ENCODE data around the gene SH3BGRL3. TPM values are rescaled to one million over a fixed set of nuclear protein-coding genes. Genes with fewer than 3 reads are reported as not detected.

SH3BGRL3 gene
- total RNA-seq, 1 donor from 2014 or later = 575 TPM

- peaks cover 67% of the 10 kb centered on the region for H3K36me3 Mint-ChIP-seq (ENCODE audit: low read depth)
- no peak overlapping the region for H3K27ac Mint-ChIP-seq
- H3K4me3 Mint-ChIP-seq = no peak overlapping the region
- H3K4me1 Mint-ChIP-seq (ENCODE audit: low read depth) = peaks cover 5% of the 10 kb centered on the region
- no peaks in the 10 kb centered on the region for H3K27me3 Mint-ChIP-seq (ENCODE audit: insufficient read depth)
- H3K9me3 Mint-ChIP-seq = peaks cover 14% of the 10 kb centered on the region
- intact Hi-C loops (cut with micrococcal nuclease) = no loop called here
- DNase-seq (ENCODE audit: low spot score) = no peak
These were observed 14.5 kb upstream of the SH3BGRL3 start for GRCh38 chr1:26265405-26265804.

DNA sequence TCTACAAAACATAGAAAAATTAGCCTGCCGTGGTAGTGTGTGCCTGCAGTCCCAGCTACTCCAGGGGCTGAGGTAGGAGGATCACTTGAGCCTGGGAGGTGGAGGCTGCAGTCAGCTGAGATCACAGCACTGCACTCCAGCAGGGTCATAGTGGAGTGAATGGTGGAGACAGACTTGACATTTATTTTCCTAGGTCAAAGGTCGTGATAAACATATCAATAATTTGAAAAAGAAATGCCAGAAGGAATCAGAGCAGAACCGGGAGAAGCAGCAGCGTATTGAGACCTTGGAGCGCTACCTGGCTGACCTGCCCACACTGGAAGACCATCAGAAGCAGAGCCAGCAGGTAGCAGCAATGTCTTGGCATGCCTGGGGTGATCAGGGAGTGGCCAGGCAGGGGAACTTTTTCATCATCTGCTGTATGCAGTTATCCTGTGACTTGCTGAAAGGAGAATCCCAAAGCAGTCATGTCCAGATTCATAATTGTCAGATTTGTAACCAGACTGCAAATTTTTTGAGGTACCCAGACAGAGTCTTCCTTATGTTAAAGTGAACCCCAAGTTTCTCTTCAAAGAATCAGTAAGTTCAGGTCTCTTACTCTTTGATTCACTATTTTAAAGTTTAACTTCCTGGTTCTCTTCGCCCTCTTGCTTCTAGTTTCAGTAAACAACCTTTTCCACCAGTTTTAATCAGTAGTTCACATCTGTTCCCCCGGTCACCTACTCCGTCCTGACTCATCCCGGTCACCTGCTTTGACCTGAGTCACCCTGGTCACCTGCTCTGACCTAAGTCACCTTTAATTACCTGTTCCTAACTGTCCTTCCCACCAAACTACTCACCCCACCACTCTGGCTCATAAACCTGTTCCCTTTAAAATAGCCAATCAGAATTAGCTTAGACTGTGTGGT is 11.3 kb upstream of the SH3BGRL3 start:
- Mint-ChIP-seq H3K36me3 (ENCODE audit: low read depth) (peaks cover 63% of the 10 kb centered on the region), H3K4me3 (no peak overlapping the region), H3K27ac (no peak overlapping the region), H3K9me3 (peaks cover 14% of the 10 kb centered on the region), H3K4me1 (ENCODE audit: low read depth) (peaks cover 5% of the 10 kb centered on the region), H3K27me3 (ENCODE audit: insufficient read depth) (no peaks in the 10 kb centered on the region)
- DNase-seq (ENCODE audit: low spot score) = no peak
- intact Hi-C loops (cut with micrococcal nuclease) = no loop called here

DNA sequence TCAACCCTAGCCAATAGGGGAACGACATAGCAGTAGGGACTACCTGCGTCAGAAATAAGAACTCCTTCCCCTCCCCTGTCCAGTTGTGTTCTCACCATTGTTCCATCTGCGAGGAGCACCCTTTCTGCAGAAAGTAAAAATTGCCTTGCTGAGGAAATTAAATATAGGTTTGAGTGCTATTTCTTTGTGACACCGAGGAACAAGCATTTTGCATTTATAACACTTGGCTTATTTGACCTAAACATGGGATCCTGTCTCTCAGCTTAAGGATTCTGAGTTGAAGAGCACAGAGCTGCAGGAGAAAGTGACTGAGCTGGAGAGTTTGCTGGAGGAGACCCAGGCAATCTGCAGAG is 10.7 kb upstream of the SH3BGRL3 start:
- no peak for DNase-seq (ENCODE audit: low spot score)
- Mint-ChIP-seq H3K27me3 (ENCODE audit: insufficient read depth) (no peaks in the 10 kb centered on the region), H3K9me3 (peaks cover 14% of the 10 kb centered on the region), H3K4me1 (ENCODE audit: low read depth) (peaks cover 8% of the 10 kb centered on the region), H3K4me3 (no peak overlapping the region), H3K36me3 (ENCODE audit: low read depth) (peaks cover 59% of the 10 kb centered on the region), H3K27ac (no peak overlapping the region)
- intact Hi-C loops (cut with micrococcal nuclease) = no loop called here

DNA sequence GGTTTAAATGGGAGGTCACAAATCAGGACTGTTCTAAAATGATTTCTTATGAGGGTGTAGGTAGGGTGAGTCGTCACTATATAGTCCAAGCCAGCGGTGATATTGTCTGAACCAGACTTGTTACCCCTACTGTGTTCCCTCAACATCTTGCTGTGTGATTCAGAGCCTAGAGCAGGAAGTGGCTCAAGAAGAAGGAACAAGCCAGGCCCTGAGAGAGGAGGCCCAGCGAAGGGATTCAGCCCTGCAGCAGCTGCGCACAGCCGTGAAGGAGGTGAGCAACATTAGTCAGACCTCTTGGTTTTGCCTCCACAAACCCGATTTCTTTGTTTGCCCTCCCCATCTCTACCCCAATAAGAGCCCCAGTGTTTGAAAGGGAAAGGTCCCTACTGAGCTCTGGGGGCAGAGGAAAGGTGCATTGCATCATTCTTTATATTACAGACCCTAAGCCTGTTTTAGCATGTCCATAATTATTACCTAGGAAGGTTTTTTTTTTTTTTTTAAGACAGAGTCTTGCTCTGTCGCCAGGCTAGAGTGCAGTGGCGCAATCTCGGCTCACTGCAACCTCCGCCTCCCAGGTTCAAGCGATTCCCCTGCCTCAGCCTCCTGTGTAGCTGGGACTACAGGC is 5.0 kb upstream of the SH3BGRL3 start:
- peaks cover 42% of the 10 kb centered on the region for H3K36me3 Mint-ChIP-seq (ENCODE audit: low read depth)
- H3K4me1 Mint-ChIP-seq (ENCODE audit: low read depth) = peaks cover 56% of the 10 kb centered on the region
- DNase-seq (ENCODE audit: low spot score) = no peak
- no peak overlapping the region for H3K4me3 Mint-ChIP-seq
- H3K27ac Mint-ChIP-seq = peak overlapping the region; percentile 70
- intact Hi-C loops (cut with micrococcal nuclease) = loop anchor here (1.0 to 2.0 kb wide), 3 partner anchors 14 to 116 kb away; no protein-coding TSS in a partner anchor
- no peaks in the 10 kb centered on the region for H3K27me3 Mint-ChIP-seq (ENCODE audit: insufficient read depth)
- no peaks in the 10 kb centered on the region for H3K9me3 Mint-ChIP-seq

GRCh38 chr1:26275580-26276431 is 4.1 kb upstream of the SH3BGRL3 start:
- peaks cover 56% of the 10 kb centered on the region for H3K4me1 Mint-ChIP-seq (ENCODE audit: low read depth)
- DNase-seq (ENCODE audit: low spot score) = peak; percentile 64
- H3K9me3 Mint-ChIP-seq = no peaks in the 10 kb centered on the region
- H3K27me3 Mint-ChIP-seq (ENCODE audit: insufficient read depth) = no peaks in the 10 kb centered on the region
- H3K27ac Mint-ChIP-seq = peak overlapping the region; percentile 97
- H3K4me3 Mint-ChIP-seq = peak overlapping the region; percentile 74
- peaks cover 38% of the 10 kb centered on the region for H3K36me3 Mint-ChIP-seq (ENCODE audit: low read depth)
- intact Hi-C loops (cut with micrococcal nuclease) = loop anchor here (1.0 to 2.0 kb wide), 10 partner anchors 8 to 165 kb away; partner anchors contain the start of genes CEP85, PDIK1L and UBXN11

GRCh38 chr1:26276432-26276838 is 3.5 kb upstream of the SH3BGRL3 start:
- Mint-ChIP-seq H3K4me1 (ENCODE audit: low read depth) (peaks cover 63% of the 10 kb centered on the region), H3K27ac (peak overlapping the region; percentile 97), H3K9me3 (no peaks in the 10 kb centered on the region), H3K4me3 (peak overlapping the region; percentile 43), H3K36me3 (ENCODE audit: low read depth) (peaks cover 41% of the 10 kb centered on the region), H3K27me3 (ENCODE audit: insufficient read depth) (no peaks in the 10 kb centered on the region)
- DNase-seq (ENCODE audit: low spot score) = no peak
- intact Hi-C loops (cut with micrococcal nuclease) = loop anchor here (1.0 to 2.0 kb wide), 7 partner anchors 8 to 166 kb away; partner anchors contain the start of genes CEP85, PDIK1L and UBXN11

GRCh38 chr1:26277261-26277661 is 2.6 kb upstream of the SH3BGRL3 start:
- Mint-ChIP-seq H3K4me1 (ENCODE audit: low read depth) (peaks cover 67% of the 10 kb centered on the region), H3K27ac (peak overlapping the region; percentile 97), H3K36me3 (ENCODE audit: low read depth) (peaks cover 41% of the 10 kb centered on the region), H3K27me3 (ENCODE audit: insufficient read depth) (no peaks in the 10 kb centered on the region), H3K9me3 (no peaks in the 10 kb centered on the region), H3K4me3 (peak overlapping the region; percentile 43)
- intact Hi-C loops (cut with micrococcal nuclease) = loop anchor here (2.0 kb wide), 2 partner anchors 84 to 166 kb away; partner anchors contain the start of gene PDIK1L
- DNase-seq (ENCODE audit: low spot score) = no peak

- DNase-seq (ENCODE audit: low spot score) = no peak
- peaks cover 42% of the 10 kb centered on the region for H3K36me3 Mint-ChIP-seq (ENCODE audit: low read depth)
- no peaks in the 10 kb centered on the region for H3K9me3 Mint-ChIP-seq
- intact Hi-C loops (cut with micrococcal nuclease) = loop anchor here (2.0 kb wide), 4 partner anchors 83 to 305 kb away; partner anchors contain the start of genes DHDDS and PDIK1L
- peak overlapping the region; percentile 92 for H3K4me3 Mint-ChIP-seq
- H3K27ac Mint-ChIP-seq = peak overlapping the region; percentile 97
- peaks cover 70% of the 10 kb centered on the region for H3K4me1 Mint-ChIP-seq (ENCODE audit: low read depth)
- no peaks in the 10 kb centered on the region for H3K27me3 Mint-ChIP-seq (ENCODE audit: insufficient read depth)
These were observed 2.2 kb upstream of the SH3BGRL3 start for GRCh38 chr1:26277719-26278118.

DNA sequence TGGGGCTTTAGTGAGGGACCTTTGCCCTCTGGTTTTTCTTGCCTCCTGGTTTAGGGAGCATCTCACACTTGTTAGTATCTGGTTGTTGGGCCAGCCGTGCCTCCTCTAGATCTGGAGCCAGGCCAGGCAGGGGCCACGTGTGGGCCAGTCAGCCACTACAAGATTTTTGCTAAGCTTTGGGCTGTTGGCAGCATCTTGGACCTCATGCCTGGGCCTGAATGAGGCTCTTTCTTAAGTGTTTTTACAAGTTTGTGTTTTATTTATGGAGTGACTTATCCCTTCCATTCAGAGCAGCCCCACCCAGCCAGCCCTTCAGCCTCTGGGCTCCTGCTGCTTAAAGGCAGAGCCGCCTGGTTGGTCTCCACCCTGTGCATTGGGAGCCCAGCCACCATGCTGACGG is 1.6 kb upstream of the SH3BGRL3 start:
- Mint-ChIP-seq H3K27me3 (ENCODE audit: insufficient read depth) (no peaks in the 10 kb centered on the region), H3K4me3 (peak overlapping the region; percentile 92), H3K9me3 (no peaks in the 10 kb centered on the region), H3K36me3 (ENCODE audit: low read depth) (peaks cover 45% of the 10 kb centered on the region), H3K4me1 (ENCODE audit: low read depth) (peaks cover 75% of the 10 kb centered on the region), H3K27ac (peak overlapping the region; percentile 86)
- intact Hi-C loops (cut with micrococcal nuclease) = loop anchor here (2.0 kb wide), 2 partner anchors 154 to 304 kb away; partner anchors contain the start of gene DHDDS
- DNase-seq (ENCODE audit: low spot score) = no peak

- H3K4me1 Mint-ChIP-seq (ENCODE audit: low read depth) = peaks cover 81% of the 10 kb centered on the region
- peak overlapping the region; percentile 92 for H3K4me3 Mint-ChIP-seq
- H3K9me3 Mint-ChIP-seq = no peaks in the 10 kb centered on the region
- H3K36me3 Mint-ChIP-seq (ENCODE audit: low read depth) = peaks cover 50% of the 10 kb centered on the region
- intact Hi-C loops (cut with micrococcal nuclease) = loop anchor here (2.0 kb wide), 2 partner anchors 154 to 304 kb away; partner anchors contain the start of gene DHDDS
- H3K27ac Mint-ChIP-seq = peak overlapping the region; percentile 99
- no peaks in the 10 kb centered on the region for H3K27me3 Mint-ChIP-seq (ENCODE audit: insufficient read depth)
- no peak for DNase-seq (ENCODE audit: low spot score)
These were observed 996 bp upstream of the SH3BGRL3 start for GRCh38 chr1:26278724-26279455.

DNA sequence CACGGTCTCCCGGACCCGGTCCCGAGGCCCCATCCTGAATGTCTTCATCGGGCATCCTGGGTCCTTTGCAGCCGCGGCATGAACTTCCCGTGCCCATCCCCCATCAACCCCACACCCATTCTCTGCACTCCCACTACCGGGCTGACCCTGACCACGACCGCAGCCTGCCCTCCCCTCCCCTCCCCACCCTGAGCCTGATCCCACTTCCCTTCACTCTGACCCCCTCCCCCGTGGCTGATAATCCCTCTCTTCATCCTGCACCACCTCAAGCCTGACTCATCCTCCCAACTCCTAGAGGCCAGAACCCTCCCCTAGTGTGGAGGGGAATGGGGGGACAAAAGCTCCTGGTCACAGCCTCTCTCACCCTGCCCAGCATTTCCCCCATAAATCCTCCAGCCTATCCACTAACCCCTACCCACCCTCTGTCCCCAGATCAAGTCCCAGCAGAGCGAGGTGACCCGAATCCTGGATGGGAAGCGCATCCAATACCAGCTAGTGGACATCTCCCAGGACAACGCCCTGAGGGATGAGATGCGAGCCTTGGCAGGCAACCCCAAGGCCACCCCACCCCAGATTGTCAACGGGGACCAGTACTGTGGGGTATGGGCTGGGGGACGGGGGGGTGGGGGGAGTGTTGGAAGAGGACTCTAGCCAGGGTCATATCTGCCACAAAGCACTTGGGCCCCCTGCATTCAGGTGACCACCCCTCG is 602 bp downstream of the SH3BGRL3 start:
- peak overlapping the region; percentile 92 for H3K4me3 Mint-ChIP-seq
- H3K27ac Mint-ChIP-seq = peak overlapping the region; percentile 90
- peaks cover 78% of the 10 kb centered on the region for H3K4me1 Mint-ChIP-seq (ENCODE audit: low read depth)
- intact Hi-C loops (cut with micrococcal nuclease) = no loop called here
- peaks cover 49% of the 10 kb centered on the region for H3K36me3 Mint-ChIP-seq (ENCODE audit: low read depth)
- no peak for DNase-seq (ENCODE audit: low spot score)
- no peaks in the 10 kb centered on the region for H3K9me3 Mint-ChIP-seq
- H3K27me3 Mint-ChIP-seq (ENCODE audit: insufficient read depth) = no peaks in the 10 kb centered on the region

All from activated T-helper 1 cell treated with anti-CD3 and anti-CD28 coated beads, Interleukin-12 subunit alpha, Interleukin-12 subunit beta, Interleukin-2, Interleukin-4 antibody, amounts not matched to agents 30 ng/mL and 10 ng/mL and 1 ng/mL, durations not matched to agents 14 hours and 24 hours and 36 hours (primary cell).